ENCODE data around the gene PLSCR2.

GRCh38 chr3:146502887-146503460 is 33.6 kb upstream of the PLSCR2 start:
- TF ChIP-seq CTCF (IDR thresholded peaks at IDR 0.05; ENCODE audit: low read depth, low read length) (no peak), MYC (IDR thresholded peaks at IDR 0.05; ENCODE audit: low read depth, low read length) (no peak), POLR2A (IDR thresholded peaks at IDR 0.05; ENCODE audit: extremely low read depth, insufficient read length) (no peak)

All from NB4 (cell line).